Prostate gland (tissue), 2 donors: ENCODE data around the gene RELCH.

ENCODE experiments used
- POLR2A ChIP-seq: fragments of 450-650 bp; IDR thresholded peaks from one replicate; pipeline ENCODE4 v1.6.1; 2016; ENCODE audit warnings: antibody characterized with exemption, mild to moderate bottlenecking
- POLR2AphosphoS5 ChIP-seq: sonication (generic); formaldehyde crosslinking; IDR thresholded peaks from one replicate; pipeline ENCODE4 v1.6.1; 2017; ENCODE audit warnings: antibody characterized with exemption
- TF ChIP-seq, protein P1 (sequence below), 4 experiments: fragments of 200-600 bp in 2 of 4; fragments of 450-650 bp in 2 of 4; sonication (generic) in 2 of 4; IDR thresholded peaks; 1 replicate in 3 of 4; 2 replicates in 1 of 4; pipeline ENCODE4 v1.5.1; 2016 to 2019; ENCODE audit warnings: antibody characterized with exemption in 4 of 4, mild to moderate bottlenecking in 2 of 4, moderate library complexity in 2 of 4

DNA sequence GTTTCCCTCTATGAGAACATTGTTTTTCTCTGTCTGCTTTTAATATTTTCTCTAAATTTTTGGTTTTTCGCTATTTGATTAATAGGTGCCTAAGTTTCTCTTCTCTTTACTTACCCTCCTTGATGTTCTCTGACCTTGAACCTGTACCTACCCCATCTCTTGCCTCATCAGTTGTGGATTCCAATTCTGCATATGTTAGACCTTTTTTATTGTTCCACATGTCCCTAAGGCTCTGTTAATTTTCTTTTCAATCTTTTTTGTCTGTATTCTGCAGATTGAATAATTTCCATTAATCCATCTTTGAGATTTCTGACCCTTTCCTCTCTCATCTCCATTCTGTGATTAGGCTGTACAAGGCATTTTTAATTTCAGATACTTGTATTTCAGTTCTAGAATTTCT is 23.1 kb downstream of the RELCH start:
- TF ChIP-seq, protein P1, sequence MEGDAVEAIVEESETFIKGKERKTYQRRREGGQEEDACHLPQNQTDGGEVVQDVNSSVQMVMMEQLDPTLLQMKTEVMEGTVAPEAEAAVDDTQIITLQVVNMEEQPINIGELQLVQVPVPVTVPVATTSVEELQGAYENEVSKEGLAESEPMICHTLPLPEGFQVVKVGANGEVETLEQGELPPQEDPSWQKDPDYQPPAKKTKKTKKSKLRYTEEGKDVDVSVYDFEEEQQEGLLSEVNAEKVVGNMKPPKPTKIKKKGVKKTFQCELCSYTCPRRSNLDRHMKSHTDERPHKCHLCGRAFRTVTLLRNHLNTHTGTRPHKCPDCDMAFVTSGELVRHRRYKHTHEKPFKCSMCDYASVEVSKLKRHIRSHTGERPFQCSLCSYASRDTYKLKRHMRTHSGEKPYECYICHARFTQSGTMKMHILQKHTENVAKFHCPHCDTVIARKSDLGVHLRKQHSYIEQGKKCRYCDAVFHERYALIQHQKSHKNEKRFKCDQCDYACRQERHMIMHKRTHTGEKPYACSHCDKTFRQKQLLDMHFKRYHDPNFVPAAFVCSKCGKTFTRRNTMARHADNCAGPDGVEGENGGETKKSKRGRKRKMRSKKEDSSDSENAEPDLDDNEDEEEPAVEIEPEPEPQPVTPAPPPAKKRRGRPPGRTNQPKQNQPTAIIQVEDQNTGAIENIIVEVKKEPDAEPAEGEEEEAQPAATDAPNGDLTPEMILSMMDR (IDR thresholded peaks at IDR 0.05), result no peak
- TF ChIP-seq POLR2A (no peak), POLR2AphosphoS5 (no peak)
